ENCODE results near the gene MCAT.

- peak in 5 of 11 experiments; percentile 1 to 47 (median 18) for TF ChIP-seq CTCF (IDR thresholded peaks at IDR 0.05 in 8 of 11, conservative IDR thresholded peaks at IDR 0.05 in 3 of 11)
- TF ChIP-seq POLR2A (IDR thresholded peaks at IDR 0.05): no peak
These were observed 32.7 kb downstream of the MCAT start, which contains the start of gene BIK for GRCh38 chr22:43110444-43110926.
